Fibroblast of the aortic adventitia (primary cell): ENCODE measurements around the gene LRP2. TPM values are rescaled to one million over a fixed set of nuclear protein-coding genes. Genes with fewer than 3 reads are reported as not detected.

Source experiments
- DNase-seq: peaks from one replicate; pipeline ENCODE4 v3.0.0-alpha.2; 2010; ENCODE audit warnings: low read depth
- H3K4me3 ChIP-seq: 2 replicates; pipeline ENCODE4 v1.5.1; 2011; ENCODE audit warnings: low read depth, mild to moderate bottlenecking, control low read depth, low read length, moderate library complexity
- total RNA-seq: library from RNA; depleted of rRNA; stranded (reverse); fragments of >200 nt; gene quantifications from 2 replicates; pipeline ENCODE4 v1.2.3, GENCODE V29; 2012; ENCODE audit warnings: low replicate concordance
- TF ChIP-seq, protein P1 (sequence below): IDR thresholded peaks from 2 replicates; pipeline ENCODE4 v1.5.1; 2011; ENCODE audit warnings: mild to moderate bottlenecking, low read length, control low read depth, inconsistent platforms; ENCODE audit not compliant: insufficient read depth

The LRP2 gene
- total RNA-seq, 1 donor: not detected

- TF ChIP-seq, protein P1, sequence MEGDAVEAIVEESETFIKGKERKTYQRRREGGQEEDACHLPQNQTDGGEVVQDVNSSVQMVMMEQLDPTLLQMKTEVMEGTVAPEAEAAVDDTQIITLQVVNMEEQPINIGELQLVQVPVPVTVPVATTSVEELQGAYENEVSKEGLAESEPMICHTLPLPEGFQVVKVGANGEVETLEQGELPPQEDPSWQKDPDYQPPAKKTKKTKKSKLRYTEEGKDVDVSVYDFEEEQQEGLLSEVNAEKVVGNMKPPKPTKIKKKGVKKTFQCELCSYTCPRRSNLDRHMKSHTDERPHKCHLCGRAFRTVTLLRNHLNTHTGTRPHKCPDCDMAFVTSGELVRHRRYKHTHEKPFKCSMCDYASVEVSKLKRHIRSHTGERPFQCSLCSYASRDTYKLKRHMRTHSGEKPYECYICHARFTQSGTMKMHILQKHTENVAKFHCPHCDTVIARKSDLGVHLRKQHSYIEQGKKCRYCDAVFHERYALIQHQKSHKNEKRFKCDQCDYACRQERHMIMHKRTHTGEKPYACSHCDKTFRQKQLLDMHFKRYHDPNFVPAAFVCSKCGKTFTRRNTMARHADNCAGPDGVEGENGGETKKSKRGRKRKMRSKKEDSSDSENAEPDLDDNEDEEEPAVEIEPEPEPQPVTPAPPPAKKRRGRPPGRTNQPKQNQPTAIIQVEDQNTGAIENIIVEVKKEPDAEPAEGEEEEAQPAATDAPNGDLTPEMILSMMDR: no peak
- DNase-seq: no peak
- H3K4me3 ChIP-seq: no peak overlapping the region
Measured at GRCh38 chr2:169200756-169201155, 161.6 kb downstream of the LRP2 start.

DNA sequence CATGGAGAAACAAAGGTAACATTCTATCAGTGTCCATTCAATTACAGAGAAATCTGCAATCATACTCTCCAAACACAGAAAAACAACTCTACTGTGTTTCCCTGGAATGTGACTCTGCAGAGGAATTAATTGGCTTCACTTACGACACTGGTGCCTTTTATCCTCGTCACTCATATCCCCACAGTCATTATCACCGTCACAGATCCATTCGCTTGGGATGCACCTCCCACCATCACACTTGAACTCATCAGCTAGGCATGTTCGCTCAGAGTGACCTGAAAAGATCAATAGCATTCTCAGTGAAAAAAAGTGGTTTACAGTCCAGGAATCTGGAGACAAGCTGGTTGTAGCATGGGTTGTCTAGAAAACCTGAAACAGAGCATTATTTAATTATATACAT, 168.7 kb downstream of the LRP2 start:
- TF ChIP-seq, protein P1: no peak
- no peak for DNase-seq
- no peak overlapping the region for H3K4me3 ChIP-seq

- no peak for DNase-seq
Measured at GRCh38 chr2:169190197-169190775, 172.0 kb downstream of the LRP2 start.

GRCh38 chr2:169189132-169189531, 173.2 kb downstream of the LRP2 start:
- H3K4me3 ChIP-seq: no peak overlapping the region
- TF ChIP-seq, protein P1: no peak
- no peak for DNase-seq

More at GRCh38 chr2:169190197-169190775, 172.0 kb downstream of the LRP2 start:
- no peak overlapping the region for H3K4me3 ChIP-seq
- TF ChIP-seq, protein P1: no peak

DNA sequence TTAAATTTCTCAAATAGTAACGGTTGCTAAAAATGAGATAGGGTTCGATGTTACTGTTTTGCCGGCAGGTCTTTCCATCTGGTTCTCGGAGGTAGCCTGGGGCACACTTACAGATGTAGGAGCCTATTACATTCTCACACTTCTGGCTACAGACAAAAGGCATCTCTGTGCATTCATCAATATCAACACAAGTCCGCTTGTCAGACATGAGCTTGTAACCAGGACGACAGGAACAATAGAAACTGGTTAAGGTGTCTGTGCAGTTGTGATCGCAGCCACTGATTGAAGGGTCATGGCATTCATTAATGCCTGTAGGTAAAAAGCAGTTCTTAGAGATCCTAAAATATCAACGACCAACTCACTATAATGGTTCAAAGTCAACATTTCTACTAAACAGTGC, 176.6 kb downstream of the LRP2 start:
- no peak overlapping the region for H3K4me3 ChIP-seq
- DNase-seq: no peak
- TF ChIP-seq, protein P1: no peak

- no peak for DNase-seq
- no peak overlapping the region for H3K4me3 ChIP-seq
- TF ChIP-seq, protein P1: no peak
Measured at GRCh38 chr2:169184074-169184473, 178.3 kb downstream of the LRP2 start.

DNA sequence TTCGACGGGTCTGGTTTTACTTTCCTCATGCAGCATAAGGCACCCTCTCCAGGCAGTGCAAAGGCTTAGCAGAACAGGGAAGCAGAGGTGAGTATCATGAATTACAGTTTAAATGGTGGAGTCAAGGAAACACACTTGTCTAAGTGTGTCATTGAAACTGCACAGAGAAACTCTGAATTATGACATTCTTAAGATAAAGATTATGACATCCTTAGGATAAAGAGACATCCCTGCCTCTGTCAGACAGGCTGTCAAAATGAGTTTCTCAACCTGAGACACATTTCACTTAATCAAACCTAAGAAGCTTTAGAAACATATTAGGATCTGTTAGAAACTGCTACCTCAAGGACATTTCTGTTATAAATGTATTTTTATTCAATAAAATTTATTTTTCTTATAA, 179.8 kb downstream of the LRP2 start:
- TF ChIP-seq, protein P1: no peak
- no peak for DNase-seq

More for the DNA sequence above, 179.8 kb downstream of the LRP2 start:
- no peak overlapping the region for H3K4me3 ChIP-seq
